HepG2 (cell line): ENCODE data around the gene PRSS8. TPM values are rescaled to one million over a fixed set of nuclear protein-coding genes. Genes with fewer than 3 reads are reported as not detected.

ENCODE experiments used
- ATF4 ChIP-seq, 2 experiments: fragments of 450-650 bp in 1 of 2; sonication (generic) in 1 of 2; formaldehyde crosslinking; IDR thresholded peaks; 2 replicates each; pipeline versions ENCODE4 v1.5.0 to v1.8.0; 2020 to 2022; ENCODE audit warnings: mild to moderate bottlenecking in 1 of 2, missing genetic modification reagents in 1 of 2
- BRF2 ChIP-seq: sonication (generic); formaldehyde crosslinking; IDR thresholded peaks from 2 replicates; pipeline ENCODE4 v1.8.1; 2022; ENCODE audit warnings: mild to moderate bottlenecking, missing genetic modification reagents
- FOSL1 ChIP-seq: sonication (generic); formaldehyde crosslinking; IDR thresholded peaks from 2 replicates; pipeline ENCODE4 v1.9.0; 2021; ENCODE audit warnings: missing genetic modification reagents, borderline replicate concordance
- GMEB2 ChIP-seq: IDR thresholded peaks from 2 replicates; pipeline ENCODE4 v1.6.1; 2016; ENCODE audit warnings: missing biosample characterization, missing genetic modification reagents, low read depth
- IRF2 ChIP-seq: IDR thresholded peaks from 2 replicates; pipeline ENCODE4 v1.6.1; 2018; ENCODE audit warnings: missing genetic modification reagents, missing compliant biosample characterization
- PLSCR1 ChIP-seq: sonication (generic); formaldehyde crosslinking; IDR thresholded peaks from 2 replicates; pipeline ENCODE4 v1.5.0; 2020; ENCODE audit warnings: missing genetic modification reagents, mild to moderate bottlenecking, borderline replicate concordance
- TBX2 ChIP-seq: sonication (generic); formaldehyde crosslinking; IDR thresholded peaks from 2 replicates; pipeline ENCODE4 v1.5.0; 2020; ENCODE audit warnings: missing genetic modification reagents, mild to moderate bottlenecking, borderline replicate concordance
- ZBTB1 ChIP-seq: sonication (generic); formaldehyde crosslinking; IDR thresholded peaks from 2 replicates; pipeline ENCODE4 v1.4.0; 2020; ENCODE audit warnings: missing genetic modification reagents, borderline replicate concordance
- ZNF354B ChIP-seq: sonication (generic); formaldehyde crosslinking; IDR thresholded peaks from 2 replicates; pipeline ENCODE4 v1.8.0; 2022; ENCODE audit warnings: mild to moderate bottlenecking, missing genetic modification reagents
- ZNF678 ChIP-seq: sonication (generic); formaldehyde crosslinking; IDR thresholded peaks from 2 replicates; pipeline ENCODE4 v1.4.0; 2020; ENCODE audit warnings: mild to moderate bottlenecking, missing genetic modification reagents
- ZNF768 ChIP-seq: sonication (generic); formaldehyde crosslinking; IDR thresholded peaks from 2 replicates; pipeline ENCODE4 v1.4.0; 2020; ENCODE audit warnings: missing genetic modification reagents
- ZSCAN25 ChIP-seq: sonication (generic); formaldehyde crosslinking; IDR thresholded peaks from 2 replicates; pipeline ENCODE4 v1.8.0; 2022; ENCODE audit warnings: mild to moderate bottlenecking, missing genetic modification reagents
- polyA plus RNA-seq, 8 experiments: library from polyadenylated mRNA; depleted of rRNA in 3 of 8; stranded (reverse) in 7 of 8; unstranded in 1 of 8; fragments of >200 nt; fragmentation: Illumina TruSeq in 4 of 8; extraction: Trizol in 4 of 8; gene quantifications; 2 replicates each; pipeline versions ENCODE4 v1.2.1 to v1.2.3, GENCODE V29; 2011 to 2016; ENCODE audit warnings: low read depth in 4 of 8, missing spikeins in 1 of 8, mixed read lengths in 1 of 8; ENCODE audit not compliant: insufficient read depth in 1 of 8
- total RNA-seq, 5 experiments: library from RNA; depleted of rRNA; stranded (reverse); fragments of >200 nt; fragmentation: Illumina TruSeq; extraction: Trizol; gene quantifications; 2 replicates each; pipeline ENCODE4 v1.2.3, GENCODE V29; 2016; ENCODE audit warnings: low read depth in 1 of 5
- TF ChIP-seq, protein P1 (sequence below): sonication (generic); formaldehyde crosslinking; IDR thresholded peaks from 2 replicates; pipeline ENCODE4 v1.4.0; 2020; ENCODE audit warnings: missing genetic modification reagents
- TF ChIP-seq, protein P2 (sequence below), 2 experiments: sonication (generic) in 1 of 2; formaldehyde crosslinking in 1 of 2; IDR thresholded peaks; 2 replicates each; pipeline versions ENCODE4 v1.4.0 to v1.6.1; 2016 to 2020; ENCODE audit warnings: borderline replicate concordance in 1 of 2, low read depth in 1 of 2, mild to moderate bottlenecking in 1 of 2, missing genetic modification reagents in 1 of 2

Gene PRSS8
- total and polyA plus RNA-seq, 2 of the 13 experiments (the other 11 are each of a cell fraction or from before 2014, with no cell fraction given): 2.6 to 7.2 TPM

DNA sequence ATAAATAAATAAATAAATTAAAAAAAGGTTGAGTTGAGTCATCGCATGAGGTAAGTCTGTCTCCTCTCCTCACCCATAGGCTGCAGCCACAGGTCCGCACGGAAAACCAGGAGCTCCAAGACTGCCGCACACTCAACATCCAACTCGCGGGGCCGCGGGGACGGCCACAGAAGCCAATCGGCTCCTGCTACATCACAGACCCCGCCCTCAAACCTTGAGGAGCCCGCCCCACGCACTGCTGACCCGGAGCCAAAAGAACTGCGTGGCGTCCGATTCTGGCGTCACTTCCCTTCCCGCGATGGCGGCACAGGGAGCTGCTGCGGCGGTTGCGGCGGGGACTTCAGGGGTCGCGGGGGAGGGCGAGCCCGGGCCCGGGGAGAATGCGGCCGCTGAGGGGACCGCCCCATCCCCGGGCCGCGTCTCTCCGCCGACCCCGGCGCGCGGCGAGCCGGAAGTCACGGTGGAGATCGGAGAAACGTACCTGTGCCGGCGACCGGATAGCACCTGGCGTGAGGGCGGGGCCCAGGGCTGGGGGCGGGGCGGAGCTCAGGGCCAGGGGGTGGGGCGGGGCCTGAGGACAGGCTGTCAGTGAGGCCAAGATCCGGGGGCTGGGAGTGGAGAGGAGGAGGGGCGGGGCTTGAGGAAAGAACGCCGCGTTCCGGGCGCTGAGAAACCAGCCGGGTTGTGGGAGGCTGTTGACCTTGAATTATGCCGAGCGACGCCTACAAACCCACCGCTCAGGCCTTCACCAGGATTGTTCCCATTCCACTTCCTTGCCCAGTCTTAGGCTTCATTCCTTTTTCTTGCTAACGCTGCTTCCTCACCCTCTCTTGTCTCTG, 17.9 kb downstream of the PRSS8 start, which contains the start of gene KAT8 (continued):
- TF ChIP-seq ZSCAN25 (CRISPR knock-in tag) (0 out of 2 replicates have a peak, but pooled peaks have one; percentile 11), ZNF768 (peak; percentile 69), GMEB2 (CRISPR knock-in tag) (peak; percentile 93), PLSCR1 (CRISPR knock-in tag) (no peak), FOSL1 (no peak), ZNF678 (CRISPR knock-in tag) (no peak), BRF2 (CRISPR knock-in tag) (peak; percentile 60; the same call in 1 of the 2 replicates), ZNF354B (0 out of 2 replicates have a peak, but pooled peaks have one; percentile 40), ATF4 (CRISPR knock-in tag; IDR thresholded peaks at IDR 0.05) (peak in 1 of 2 experiments; percentile 87; a peak in 2 of 4 replicates), IRF2 (CRISPR knock-in tag) (peak; percentile 79), TBX2 (peak; percentile 82; the same call in 1 of the 2 replicates), ZBTB1 (CRISPR knock-in tag) (0 out of 2 replicates have a peak, but pooled peaks have one; percentile 31)
- TF ChIP-seq, protein P1, sequence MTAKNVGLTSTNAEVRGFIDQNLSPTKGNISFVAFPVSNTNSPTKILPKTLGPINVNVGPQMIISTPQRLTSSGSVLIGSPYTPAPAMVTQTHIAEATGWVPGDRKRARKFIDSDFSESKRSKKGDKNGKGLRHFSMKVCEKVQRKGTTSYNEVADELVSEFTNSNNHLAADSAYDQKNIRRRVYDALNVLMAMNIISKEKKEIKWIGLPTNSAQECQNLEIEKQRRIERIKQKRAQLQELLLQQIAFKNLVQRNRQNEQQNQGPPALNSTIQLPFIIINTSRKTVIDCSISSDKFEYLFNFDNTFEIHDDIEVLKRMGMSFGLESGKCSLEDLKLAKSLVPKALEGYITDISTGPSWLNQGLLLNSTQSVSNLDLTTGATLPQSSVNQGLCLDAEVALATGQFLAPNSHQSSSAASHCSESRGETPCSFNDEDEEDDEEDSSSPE (CRISPR knock-in tag): peak; percentile 91
- TF ChIP-seq, protein P2, sequence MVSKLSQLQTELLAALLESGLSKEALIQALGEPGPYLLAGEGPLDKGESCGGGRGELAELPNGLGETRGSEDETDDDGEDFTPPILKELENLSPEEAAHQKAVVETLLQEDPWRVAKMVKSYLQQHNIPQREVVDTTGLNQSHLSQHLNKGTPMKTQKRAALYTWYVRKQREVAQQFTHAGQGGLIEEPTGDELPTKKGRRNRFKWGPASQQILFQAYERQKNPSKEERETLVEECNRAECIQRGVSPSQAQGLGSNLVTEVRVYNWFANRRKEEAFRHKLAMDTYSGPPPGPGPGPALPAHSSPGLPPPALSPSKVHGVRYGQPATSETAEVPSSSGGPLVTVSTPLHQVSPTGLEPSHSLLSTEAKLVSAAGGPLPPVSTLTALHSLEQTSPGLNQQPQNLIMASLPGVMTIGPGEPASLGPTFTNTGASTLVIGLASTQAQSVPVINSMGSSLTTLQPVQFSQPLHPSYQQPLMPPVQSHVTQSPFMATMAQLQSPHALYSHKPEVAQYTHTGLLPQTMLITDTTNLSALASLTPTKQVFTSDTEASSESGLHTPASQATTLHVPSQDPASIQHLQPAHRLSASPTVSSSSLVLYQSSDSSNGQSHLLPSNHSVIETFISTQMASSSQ (IDR thresholded peaks at IDR 0.05; ENCODE audit: low read depth): no peak
- TF ChIP-seq, protein P2 (CRISPR knock-in tag; IDR thresholded peaks at IDR 0.05; ENCODE audit: borderline replicate concordance): peak; percentile 70; the same call in 1 of the 2 replicates
